Measurements from ENCODE around the gene CSTPP1. TPM values are rescaled to one million over a fixed set of nuclear protein-coding genes. Genes with fewer than 3 reads are reported as not detected.
A peak's percentile ranks its signal among the peaks of the same experiment; 100 is the strongest.

The CSTPP1 gene
- polyA plus RNA-seq, 1 donor from 2014 or later, result 46.4 TPM

GRCh38 chr11:47175746-47176327 lies 239.3 kb downstream of the CSTPP1 start:
- H3F3A ChIP-seq (ENCODE audit: insufficient read depth, low read length, poor library complexity, severe bottlenecking), result no peaks in the 10 kb centered on the region
- peak overlapping the region; percentile 96 for H3K9ac ChIP-seq (ENCODE audit: low read length)
- no peaks in the 10 kb centered on the region for H3K9me2 ChIP-seq (ENCODE audit: insufficient read depth, low read length)
- peaks cover 4% of the 10 kb centered on the region for H3K36me3 ChIP-seq (ENCODE audit: insufficient read depth, low read length)
- peak overlapping the region; percentile 91 for H3K4me3 ChIP-seq (ENCODE audit: low read length)
- no peaks in the 10 kb centered on the region for H3K9me3 ChIP-seq (ENCODE audit: low read length)
- H4K20me1 ChIP-seq (ENCODE audit: insufficient read depth), result no peaks in the 10 kb centered on the region
- no peak for TF ChIP-seq REST (IDR thresholded peaks at IDR 0.05; ENCODE audit: borderline replicate concordance)
- TF ChIP-seq SMC3 (conservative IDR thresholded peaks at IDR 0.05; ENCODE audit: poor library complexity), result no peak
- no peak for TF ChIP-seq RAD21 (conservative IDR thresholded peaks at IDR 0.05)
- TF ChIP-seq CTCF (IDR thresholded peaks at IDR 0.05; ENCODE audit: poor library complexity, severe bottlenecking), result no peak
- no peak for TF ChIP-seq MXI1 (conservative IDR thresholded peaks at IDR 0.05; ENCODE audit: poor library complexity, severe bottlenecking)
- TF ChIP-seq TAF1 (IDR thresholded peaks at IDR 0.05; ENCODE audit: low read depth), result no peak
- no peak for TF ChIP-seq POLR2AphosphoS5 (IDR thresholded peaks at IDR 0.05)
- TF ChIP-seq EZH2 (IDR thresholded peaks at IDR 0.05; ENCODE audit: borderline replicate concordance, insufficient read depth, low read length, poor library complexity, severe bottlenecking), result no peak
- TF ChIP-seq EP300 (conservative IDR thresholded peaks at IDR 0.05; ENCODE audit: poor library complexity, severe bottlenecking), result no peak
- H3K4me2 ChIP-seq (ENCODE audit: low read length), result peak overlapping the region; percentile 86
- no peak overlapping the region for H2AFZ ChIP-seq (ENCODE audit: low read depth, low read length)
- H3K27ac ChIP-seq (ENCODE audit: low read length), result peak overlapping the region; percentile 92
- H3K79me2 ChIP-seq (replicated peaks; ENCODE audit: insufficient read depth, low read length), result peaks cover 45% of the 10 kb centered on the region
- no peaks in the 10 kb centered on the region for H3K27me3 ChIP-seq (ENCODE audit: insufficient read depth, low read depth, low read length)

DNA sequence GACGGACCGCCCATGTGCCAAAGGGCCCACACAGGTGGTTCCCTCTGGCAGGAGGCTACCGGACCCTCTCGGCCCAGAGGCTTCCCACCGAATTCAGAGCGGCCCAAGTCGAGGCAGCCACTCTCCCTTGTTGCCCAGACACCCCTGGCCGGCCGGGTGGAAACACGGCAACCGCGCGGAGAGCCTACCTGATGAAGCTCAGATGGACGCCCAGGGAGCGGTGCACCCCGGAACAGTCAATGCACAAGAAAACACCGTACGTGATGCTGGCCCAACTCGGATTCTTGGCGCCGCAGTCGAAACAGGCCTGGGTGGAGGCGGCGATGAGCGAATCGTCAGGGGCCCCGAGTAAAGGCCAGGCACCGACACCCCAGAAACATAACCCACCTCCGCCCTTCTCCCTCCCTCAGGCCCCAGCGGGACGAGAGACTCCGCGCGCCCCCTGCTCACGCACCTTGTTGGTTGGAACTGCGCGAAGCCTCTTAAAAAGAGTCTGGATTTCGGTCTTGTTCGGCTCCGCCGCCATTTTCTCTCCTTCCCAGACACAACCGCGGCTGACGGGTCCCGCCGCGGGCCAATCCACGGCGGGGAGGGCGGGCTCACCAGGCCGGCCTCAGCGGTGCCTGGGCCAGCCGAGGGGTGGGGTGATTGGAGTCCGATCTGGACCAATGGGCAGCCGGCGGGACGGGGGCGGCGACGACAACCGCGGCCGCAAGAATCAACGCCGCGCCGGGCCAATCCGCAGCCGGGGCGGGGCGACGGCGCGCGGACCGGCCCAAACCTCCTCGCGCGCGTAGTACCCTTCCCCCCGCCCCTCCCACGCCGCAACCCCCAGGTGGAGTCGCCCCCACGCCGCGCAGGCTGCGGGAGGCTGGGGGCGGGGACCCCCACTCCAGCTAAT lies 240.0 kb downstream of the CSTPP1 start, which contains the start of gene ARFGAP2:
Gene ARFGAP2, minus strand, starts transcription at position 552 of the 901 bp plus-strand sequence. Its CDS starts 26 bp downstream, at position 526.
- TF ChIP-seq TAF1 (IDR thresholded peaks at IDR 0.05; ENCODE audit: low read depth), result peak; percentile 51
- no peak for TF ChIP-seq CTCF (IDR thresholded peaks at IDR 0.05; ENCODE audit: poor library complexity, severe bottlenecking)
- peak; percentile 69 for TF ChIP-seq MXI1 (conservative IDR thresholded peaks at IDR 0.05; ENCODE audit: poor library complexity, severe bottlenecking)
- peak; percentile 79 for TF ChIP-seq REST (IDR thresholded peaks at IDR 0.05; ENCODE audit: borderline replicate concordance)
- peak; percentile 51 for TF ChIP-seq EP300 (conservative IDR thresholded peaks at IDR 0.05; ENCODE audit: poor library complexity, severe bottlenecking)
- TF ChIP-seq SMC3 (conservative IDR thresholded peaks at IDR 0.05; ENCODE audit: poor library complexity), result no peak
- TF ChIP-seq POLR2AphosphoS5 (IDR thresholded peaks at IDR 0.05), result peak; percentile 85
- Histone ChIP-seq H3K27ac (ENCODE audit: low read length) (peak within 1 kb of the TSS; percentile 92), H3K4me2 (ENCODE audit: low read length) (peak within 1 kb of the TSS; percentile 86), H2AFZ (ENCODE audit: low read depth, low read length) (peak within 1 kb of the TSS; percentile 65), H3F3A (ENCODE audit: insufficient read depth, low read length, poor library complexity, severe bottlenecking) (no peaks in the 10 kb centered on the region), H3K9me3 (ENCODE audit: low read length) (no peaks in the 10 kb centered on the region), H3K36me3 (ENCODE audit: insufficient read depth, low read length) (peaks cover 4% of the 10 kb centered on the region), H4K20me1 (ENCODE audit: insufficient read depth) (no peaks in the 10 kb centered on the region), H3K4me3 (ENCODE audit: low read length) (peak within 1 kb of the TSS; percentile 91), H3K79me2 (replicated peaks; ENCODE audit: insufficient read depth, low read length) (peaks cover 45% of the 10 kb centered on the region), H3K9ac (ENCODE audit: low read length) (peak within 1 kb of the TSS; percentile 96), H3K9me2 (ENCODE audit: insufficient read depth, low read length) (no peaks in the 10 kb centered on the region), H3K27me3 (ENCODE audit: insufficient read depth, low read depth, low read length) (no peaks in the 10 kb centered on the region)
